Right lobe of liver (tissue), 6 donors: Measurements from ENCODE around the gene CIB4. TPM values are rescaled to one million over a fixed set of nuclear protein-coding genes. Genes with fewer than 3 reads are reported as not detected.

Source experiments
- ATAC-seq, 4 donors: fragments of 200-7000 bp; cut with Tn5 transposase; one replicate each; pipeline ENCODE4 v1.9.1; 2020; ENCODE audit warnings: mild to moderate bottlenecking in 4 of 4, moderate library complexity in 4 of 4
- DNase-seq, 3 donors: peaks; one replicate each; pipeline ENCODE4 v3.0.0-alpha.2; 2020
- H3K27ac ChIP-seq, 3 donors: fragments of 200-600 bp; one replicate each; pipeline ENCODE4 v1.8.0; 2022
- H3K27me3 ChIP-seq, 2 donors: fragments of 200-600 bp; one replicate each; pipeline ENCODE4 v1.8.0; 2022
- H3K36me3 ChIP-seq, 4 donors: fragments of 200-600 bp; sonication (generic) in 1 of 4; one replicate each; pipeline versions ENCODE4 v1.5.1 to v1.8.0; 2017 to 2022; ENCODE audit warnings: control low read depth in 1 of 4
- H3K4me1 ChIP-seq, 4 donors: fragments of 200-600 bp; sonication (generic) in 1 of 4; one replicate each; pipeline versions ENCODE4 v1.5.1 to v1.8.0; 2017 to 2022; ENCODE audit warnings: control low read depth in 1 of 4
- H3K4me3 ChIP-seq, 3 donors: fragments of 200-600 bp; one replicate each; pipeline ENCODE4 v1.8.0; 2022
- H3K9me3 ChIP-seq, 4 donors: fragments of 200-600 bp; sonication (generic) in 1 of 4; one replicate each; pipeline versions ENCODE4 v1.5.1 to v1.8.0; 2017 to 2022; ENCODE audit warnings: control low read depth in 1 of 4
- POLR2A ChIP-seq: fragments of 450-650 bp; IDR thresholded peaks from one replicate; pipeline ENCODE4 v1.6.1; 2017; ENCODE audit warnings: antibody characterized with exemption, mild to moderate bottlenecking
- WGBS: methylation state at CpG from one replicate; pipeline ENCODE4 v1.1.6; 2018; ENCODE audit warnings: low coverage, low lambda C conversion rate; ENCODE audit not compliant: insufficient coverage; ENCODE audit errors: missing lambda C conversion rate; 5-methylcytosine and 5-hydroxymethylcytosine counted together
- intact Hi-C, 2 donors: fragments of 100-400 bp; cut with DNase I; formaldehyde crosslinking; loops; one replicate each; pipeline versions ENCODE4 v1.11.2 to v1.14.1; 2022
- total RNA-seq, 6 experiments: library from RNA; depleted of rRNA in 2 of 6; stranded (reverse); fragments of >200 nt in 2 of 6; fragmentation: NEBNext Ultra II Directional in 3 of 6; extraction: Animal tissue kit (Norgen Biotek cat#: 25700) in 3 of 6; gene quantifications; one replicate each; pipeline versions ENCODE4 v1.1.0 to v1.2.4, GENCODE V29; 2016 to 2023
- TF ChIP-seq, protein P1 (sequence below), 4 donors: fragments of 200-600 bp in 3 of 4; fragments of 450-650 bp in 1 of 4; IDR thresholded peaks; one replicate each; pipeline versions ENCODE4 v1.5.1 to v1.8.0; 2016 to 2022; ENCODE audit warnings: antibody characterized with exemption in 4 of 4, mild to moderate bottlenecking in 2 of 4
- donor health status: DM: no; HTN: yes; CAD: no.
- donor health status: DM: no; HTN: no; CAD: no.
- donor health status: DM: no; HTN: no; CAD: no.
- donor health status: DM: no; HTN: yes; CAD: no.
- donor health status: DM: no; HTN: yes; CAD: no.

CIB4 gene
- total RNA-seq, 6 experiments from 2014 or later, result not detected

DNA sequence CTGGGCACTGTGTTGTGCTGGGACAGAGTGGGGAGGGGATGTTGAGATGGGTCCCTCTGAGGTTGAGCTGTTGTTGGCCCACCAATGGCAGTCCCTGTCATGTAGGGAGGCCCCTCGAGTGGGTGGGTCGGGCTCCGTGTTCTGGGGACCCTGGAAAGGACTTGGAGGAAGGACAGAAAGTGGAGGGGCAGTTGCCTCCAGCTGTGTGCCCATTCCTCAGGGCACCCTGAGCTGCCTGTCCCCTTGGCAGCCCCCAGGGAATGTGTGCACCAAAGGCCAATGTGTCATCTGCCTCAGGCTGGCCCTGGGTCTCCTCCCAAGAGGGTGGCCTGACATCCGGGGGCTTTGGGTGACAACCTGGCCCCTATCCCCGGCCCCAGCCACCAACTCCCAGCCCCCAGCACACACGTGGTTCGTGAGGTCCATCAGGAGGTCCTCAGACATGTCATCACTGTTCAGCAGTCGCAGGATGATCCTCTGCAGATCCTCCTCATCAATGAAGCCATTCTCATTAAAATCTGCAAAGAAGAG is 57.7 kb downstream of the CIB4 start:
- DNase-seq, result peak in 2 of 3 donors; percentile 12 to 33
- no peaks in the 10 kb centered on the region for H3K27me3 ChIP-seq
- ATAC-seq, result no peak

DNA sequence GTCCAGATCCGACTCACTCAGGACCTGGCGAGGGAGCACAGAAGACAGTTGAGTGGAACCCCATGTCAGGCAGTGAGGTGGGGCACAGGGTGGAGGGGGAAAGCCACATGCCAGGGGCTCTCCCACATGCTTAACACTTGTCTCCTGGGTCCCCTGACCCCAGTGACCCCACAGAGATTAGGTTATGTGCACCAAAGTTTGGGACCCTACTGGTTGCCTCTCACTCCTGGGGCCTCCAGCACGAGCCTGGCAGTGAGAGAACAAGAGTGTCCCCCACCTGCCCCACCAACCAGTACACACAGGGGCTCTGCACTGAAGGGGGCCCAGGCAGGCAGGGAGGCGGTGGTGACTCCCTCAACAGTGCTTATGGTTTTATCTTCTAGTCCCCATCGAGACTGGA is 58.3 kb downstream of the CIB4 start:
- Histone ChIP-seq H3K9me3 (no peaks in the 10 kb centered on the region), H3K4me1 (no peaks in the 10 kb centered on the region), H3K36me3 (no peaks in the 10 kb centered on the region), H3K27ac (no peak overlapping the region), H3K4me3 (no peak overlapping the region), H3K27me3 (no peaks in the 10 kb centered on the region)
- no peak for TF ChIP-seq POLR2A
- TF ChIP-seq, protein P1, sequence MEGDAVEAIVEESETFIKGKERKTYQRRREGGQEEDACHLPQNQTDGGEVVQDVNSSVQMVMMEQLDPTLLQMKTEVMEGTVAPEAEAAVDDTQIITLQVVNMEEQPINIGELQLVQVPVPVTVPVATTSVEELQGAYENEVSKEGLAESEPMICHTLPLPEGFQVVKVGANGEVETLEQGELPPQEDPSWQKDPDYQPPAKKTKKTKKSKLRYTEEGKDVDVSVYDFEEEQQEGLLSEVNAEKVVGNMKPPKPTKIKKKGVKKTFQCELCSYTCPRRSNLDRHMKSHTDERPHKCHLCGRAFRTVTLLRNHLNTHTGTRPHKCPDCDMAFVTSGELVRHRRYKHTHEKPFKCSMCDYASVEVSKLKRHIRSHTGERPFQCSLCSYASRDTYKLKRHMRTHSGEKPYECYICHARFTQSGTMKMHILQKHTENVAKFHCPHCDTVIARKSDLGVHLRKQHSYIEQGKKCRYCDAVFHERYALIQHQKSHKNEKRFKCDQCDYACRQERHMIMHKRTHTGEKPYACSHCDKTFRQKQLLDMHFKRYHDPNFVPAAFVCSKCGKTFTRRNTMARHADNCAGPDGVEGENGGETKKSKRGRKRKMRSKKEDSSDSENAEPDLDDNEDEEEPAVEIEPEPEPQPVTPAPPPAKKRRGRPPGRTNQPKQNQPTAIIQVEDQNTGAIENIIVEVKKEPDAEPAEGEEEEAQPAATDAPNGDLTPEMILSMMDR (IDR thresholded peaks at IDR 0.05), result no peak
- ATAC-seq (no peak), DNase-seq (peak in 2 of 3 donors; percentile 8 to 29)
- 90% methylated on average over 2 of the region's 5 CpGs for WGBS
- intact Hi-C loops, result no loop called here

More for the DNA sequence above, 57.7 kb downstream of the CIB4 start:
- H3K36me3 ChIP-seq, result no peaks in the 10 kb centered on the region
- H3K9me3 ChIP-seq, result no peaks in the 10 kb centered on the region
- WGBS, result 30% methylated on average over 2 of the region's 8 CpGs
- no peak for TF ChIP-seq POLR2A
- TF ChIP-seq, protein P1 (IDR thresholded peaks at IDR 0.05), result no peak
- intact Hi-C loops, result no loop called here
- no peak overlapping the region for H3K27ac ChIP-seq
- H3K4me1 ChIP-seq, result no peaks in the 10 kb centered on the region
- no peak overlapping the region for H3K4me3 ChIP-seq

- 18% methylated on average over 3 of the region's 18 CpGs for WGBS
- no peaks in the 10 kb centered on the region for H3K27me3 ChIP-seq
- no peak overlapping the region for H3K4me3 ChIP-seq
- H3K4me1 ChIP-seq, result no peaks in the 10 kb centered on the region
- ATAC-seq (no peak), DNase-seq (peak in 2 of 3 donors; percentile 5 to 24)
- no peak for TF ChIP-seq POLR2A
- TF ChIP-seq, protein P1 (IDR thresholded peaks at IDR 0.05), result no peak
- H3K36me3 ChIP-seq, result no peaks in the 10 kb centered on the region
- H3K9me3 ChIP-seq, result no peaks in the 10 kb centered on the region
- intact Hi-C loops, result no loop called here
- no peak overlapping the region for H3K27ac ChIP-seq
Measured at GRCh38 chr2:26581991-26582842, 58.9 kb downstream of the CIB4 start.

DNA sequence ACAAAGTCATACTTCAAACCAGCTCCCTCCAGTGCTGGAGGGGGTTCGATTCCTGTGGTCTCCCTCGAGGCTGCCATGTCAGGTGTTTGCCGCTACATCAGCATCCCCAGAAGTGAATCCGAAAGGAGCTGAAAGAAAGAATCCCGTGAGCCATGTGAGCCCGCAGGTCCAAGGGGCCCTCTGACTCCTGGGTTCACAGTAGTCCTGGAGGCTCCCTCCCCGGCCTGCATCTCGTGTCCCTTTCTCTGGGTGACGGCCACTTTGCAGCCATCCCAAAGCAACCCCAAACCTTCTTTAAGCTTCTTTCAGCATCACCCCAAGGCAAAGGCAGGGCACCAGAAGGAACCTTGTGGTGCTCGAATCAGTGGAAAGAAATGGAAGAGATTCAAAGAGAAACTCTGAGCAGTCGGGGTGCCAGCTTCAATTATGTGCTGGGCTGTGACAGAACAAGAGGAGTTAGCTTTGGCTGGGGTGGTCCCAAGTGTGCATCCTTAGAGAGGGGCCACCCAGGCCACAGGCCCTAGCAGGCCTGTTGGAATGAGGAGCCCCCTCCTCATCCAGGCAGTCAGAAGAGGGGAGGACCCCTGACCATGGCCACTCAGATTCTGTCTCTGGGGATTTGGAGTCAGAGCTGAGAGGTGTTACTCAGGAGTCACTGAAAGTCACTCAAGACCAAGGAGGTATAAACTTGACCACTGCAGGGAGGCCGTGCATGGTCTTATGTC is 59.7 kb downstream of the CIB4 start:
- Histone ChIP-seq H3K27me3 (no peaks in the 10 kb centered on the region), H3K4me1 (no peaks in the 10 kb centered on the region), H3K9me3 (no peaks in the 10 kb centered on the region), H3K36me3 (no peaks in the 10 kb centered on the region), H3K4me3 (no peak overlapping the region), H3K27ac (no peak overlapping the region)
- ATAC-seq (no peak), DNase-seq (peak in 2 of 3 donors; percentile 3 to 33)
- TF ChIP-seq, protein P1 (IDR thresholded peaks at IDR 0.05), result no peak
- no peak for TF ChIP-seq POLR2A
- WGBS, result 68% methylated on average over 6 of the region's 12 CpGs
- intact Hi-C loops, result no loop called here
